ENCODE results near the gene IGFL2. TPM values are rescaled to one million over a fixed set of nuclear protein-coding genes. Genes with fewer than 3 reads are reported as not detected.

IGFL2 gene
- total RNA-seq, 1 experiment from 2014 or later, result not detected

GRCh38 chr19:46109876-46110275 lies 38.2 kb upstream of the IGFL2 start:
- Mint-ChIP-seq H3K4me3 (ENCODE audit: low read depth, unreplicated experiment) (no peak overlapping the region), H3K36me3 (ENCODE audit: insufficient read depth, unreplicated experiment) (no peaks in the 10 kb centered on the region), H3K4me1 (ENCODE audit: low read depth, unreplicated experiment) (no peaks in the 10 kb centered on the region), H3K9me3 (ENCODE audit: low read depth, unreplicated experiment) (peaks cover 2% of the 10 kb centered on the region), H3K27me3 (ENCODE audit: unreplicated experiment) (peaks cover 36% of the 10 kb centered on the region), H3K27ac (ENCODE audit: unreplicated experiment) (no peak overlapping the region)
- TF ChIP-seq CTCF (IDR thresholded peaks at IDR 0.05; ENCODE audit: unreplicated experiment), result no peak
- no peak for DNase-seq
- intact Hi-C loops (cut with micrococcal nuclease; ENCODE audit: unreplicated experiment), result no loop called here
- CTCF ChIA-PET, result no interaction called here
- no TSS peak for BruUV-seq (replicated peaks)

- H3K4me3 Mint-ChIP-seq (ENCODE audit: low read depth, unreplicated experiment), result no peak overlapping the region
- H3K4me1 Mint-ChIP-seq (ENCODE audit: low read depth, unreplicated experiment), result no peaks in the 10 kb centered on the region
- TF ChIP-seq CTCF (IDR thresholded peaks at IDR 0.05; ENCODE audit: unreplicated experiment), result no peak
- H3K27me3 Mint-ChIP-seq (ENCODE audit: unreplicated experiment), result peaks cover 49% of the 10 kb centered on the region
- no peaks in the 10 kb centered on the region for H3K36me3 Mint-ChIP-seq (ENCODE audit: insufficient read depth, unreplicated experiment)
- no peak overlapping the region for H3K27ac Mint-ChIP-seq (ENCODE audit: unreplicated experiment)
- intact Hi-C loops (cut with micrococcal nuclease; ENCODE audit: unreplicated experiment), result no loop called here
- CTCF ChIA-PET, result no interaction called here
- DNase-seq, result no peak
- peaks cover 2% of the 10 kb centered on the region for H3K9me3 Mint-ChIP-seq (ENCODE audit: low read depth, unreplicated experiment)
- no TSS peak for BruUV-seq (replicated peaks)
These were observed 36.7 kb upstream of the IGFL2 start for GRCh38 chr19:46111376-46111775.

- no peak for TF ChIP-seq CTCF (IDR thresholded peaks at IDR 0.05; ENCODE audit: unreplicated experiment)
- Mint-ChIP-seq H3K36me3 (ENCODE audit: insufficient read depth, unreplicated experiment) (no peaks in the 10 kb centered on the region), H3K4me3 (ENCODE audit: low read depth, unreplicated experiment) (no peak overlapping the region), H3K4me1 (ENCODE audit: low read depth, unreplicated experiment) (no peaks in the 10 kb centered on the region), H3K9me3 (ENCODE audit: low read depth, unreplicated experiment) (peaks cover 2% of the 10 kb centered on the region), H3K27ac (ENCODE audit: unreplicated experiment) (no peak overlapping the region), H3K27me3 (ENCODE audit: unreplicated experiment) (peaks cover 52% of the 10 kb centered on the region)
- no TSS peak for BruUV-seq (replicated peaks)
- DNase-seq, result no peak
- CTCF ChIA-PET, result no interaction called here
- intact Hi-C loops (cut with micrococcal nuclease; ENCODE audit: unreplicated experiment), result no loop called here
These were observed 35.5 kb upstream of the IGFL2 start for GRCh38 chr19:46112527-46112926.

GRCh38 chr19:46113726-46114125 lies 34.3 kb upstream of the IGFL2 start:
- Mint-ChIP-seq H3K4me1 (ENCODE audit: low read depth, unreplicated experiment) (no peaks in the 10 kb centered on the region), H3K4me3 (ENCODE audit: low read depth, unreplicated experiment) (no peak overlapping the region), H3K36me3 (ENCODE audit: insufficient read depth, unreplicated experiment) (no peaks in the 10 kb centered on the region), H3K27ac (ENCODE audit: unreplicated experiment) (no peak overlapping the region), H3K27me3 (ENCODE audit: unreplicated experiment) (peaks cover 64% of the 10 kb centered on the region), H3K9me3 (ENCODE audit: low read depth, unreplicated experiment) (no peaks in the 10 kb centered on the region)
- TF ChIP-seq CTCF (IDR thresholded peaks at IDR 0.05; ENCODE audit: unreplicated experiment), result no peak
- DNase-seq, result no peak
- intact Hi-C loops (cut with micrococcal nuclease; ENCODE audit: unreplicated experiment), result no loop called here
- no TSS peak for BruUV-seq (replicated peaks)
- CTCF ChIA-PET, result no interaction called here
